Heart left ventricle (tissue), 16 donors: Measurements from ENCODE around the gene RBMS3. TPM values are rescaled to one million over a fixed set of nuclear protein-coding genes. Genes with fewer than 3 reads are reported as not detected.

Source experiments
- ATAC-seq, 4 donors: fragments of 200-7000 bp; cut with Tn5 transposase; one replicate each; pipeline ENCODE4 v1.9.1; 2020 to 2022; ENCODE audit warnings: moderate library complexity in 4 of 4, mild to moderate bottlenecking in 3 of 4, moderate number of reproducible peaks in 1 of 4
- DNase-seq, 5 donors: peaks; one replicate each; pipeline ENCODE4 v3.0.0-alpha.2; 2020
- H3K27ac ChIP-seq, 12 donors: fragments of 200-600 bp; sonication (generic) in 4 of 12; one replicate each; pipeline versions ENCODE4 v1.5.0 to v1.8.0; 2016 to 2022; ENCODE audit warnings: mild to moderate bottlenecking in 2 of 12
- H3K27me3 ChIP-seq, 9 donors: fragments of 200-600 bp; sonication (generic) in 2 of 9; one replicate each; pipeline versions ENCODE4 v1.5.1 to v1.8.0; 2016 to 2022; ENCODE audit warnings: mild to moderate bottlenecking in 3 of 9
- H3K36me3 ChIP-seq, 9 donors: fragments of 200-600 bp; sonication (generic) in 2 of 9; one replicate each; pipeline versions ENCODE4 v1.5.0 to v1.8.0; 2018 to 2022; ENCODE audit warnings: mild to moderate bottlenecking in 2 of 9
- H3K4me1 ChIP-seq, 12 donors: fragments of 200-600 bp; sonication (generic) in 4 of 12; one replicate each; pipeline versions ENCODE4 v1.5.0 to v1.8.0; 2016 to 2022; ENCODE audit warnings: mild to moderate bottlenecking in 3 of 12
- H3K4me3 ChIP-seq, 12 donors: fragments of 200-600 bp; sonication (generic) in 4 of 12; one replicate each; pipeline versions ENCODE4 v1.5.0 to v1.8.0; 2017 to 2022; ENCODE audit warnings: mild to moderate bottlenecking in 9 of 12, moderate library complexity in 4 of 12
- H3K9me3 ChIP-seq, 12 donors: fragments of 200-600 bp; sonication (generic) in 4 of 12; one replicate each; pipeline versions ENCODE4 v1.5.0 to v1.8.0; 2016 to 2022; ENCODE audit warnings: mild to moderate bottlenecking in 1 of 12
- CTCF ChIP-seq, 12 donors: fragments of 200-600 bp; sonication (generic) in 4 of 12; IDR thresholded peaks; one replicate each; pipeline versions ENCODE4 v1.5.0 to v1.8.0; 2018 to 2022; ENCODE audit warnings: antibody characterized with exemption in 12 of 12, mild to moderate bottlenecking in 5 of 12
- POLR2A ChIP-seq, 2 donors: fragments of 450-650 bp; IDR thresholded peaks; one replicate each; pipeline ENCODE4 v1.6.1; 2017; ENCODE audit warnings: antibody characterized with exemption in 2 of 2, mild to moderate bottlenecking in 2 of 2, moderate library complexity in 2 of 2
- WGBS, 4 donors: extraction: QIAGEN DNeasy Blood & Tissue Kit in 2 of 4; methylation state at CpG; one replicate each; pipeline versions ENCODE4 v1.1.5 to v1.1.7; 2013 to 2018; 5-methylcytosine and 5-hydroxymethylcytosine counted together
- intact Hi-C, 10 donors: fragments of 100-400 bp; cut with DNase I; formaldehyde crosslinking; loops; one replicate each; pipeline versions ENCODE4 v1.11.1 to v1.14.2; 2022
- polyA plus RNA-seq, 2 donors: library from polyadenylated mRNA; stranded (reverse); fragments of 200-250 nt; gene quantifications; one replicate each; pipeline ENCODE4 v1.2.3, GENCODE V29; 2013
- total RNA-seq, 9 donors: library from RNA; depleted of rRNA in 2 of 9; stranded (reverse); fragments of >200 nt in 2 of 9; fragmentation: NEBNext Ultra II Directional in 3 of 9; extraction: Animal tissue kit (Norgen Biotek cat#: 25700) in 3 of 9; gene quantifications; one replicate each; pipeline versions ENCODE4 v1.1.0 to v1.2.4, GENCODE V29; 2016 to 2023
- donor health status: ischemic (EF 13 %, LVEDD 7.1; RV severe dilation, severe dysfunction).
- donor health status: healthy with polysubstance abuse.
- donor health status: DM: no; HTN: yes; CAD: no.
- donor health status: DM: no; HTN: no; CAD: no.
- donor health status: ischemic (EF 25% LVEDD 6.9; RV normal size, moderate dysfunction).
- donor health status: ischemic (EF 25% LVEDD 5.7; RV mildly dilated, moderate dysfunction).
- donor health status: healthy.
- donor health status: DM: yes; HTN: yes; CAD: no.
- donor health status: ischemic (EF 35%, LVEDD 5.7; RV mildly dilated, moderate dysfunction).
- donor health status: nonischemic (EF 11% LVEDD 7.7; RV severe dilation, severe dysfunction).
- donor health status: DM: yes; HTN: yes; CAD: no.
- donor health status: PGD.
- donor health status: ischemic (EF 29% LVEDD 5.4; RV normal size, mild dysfunction).
- donor health status: nonischemic (EF 23%, LVEDD 6.1; RV moderate dilation, normal function).

Gene RBMS3
- total and polyA plus RNA-seq, 11 donors = 4.8 to 35.6 (median 26.1) TPM

- Histone ChIP-seq H3K9me3 (no peaks in the 10 kb centered on the region), H3K4me1 (peaks cover 0 to 18% (median 0%) of the 10 kb centered on the region in 12 donors), H3K27me3 (no peaks in the 10 kb centered on the region), H3K4me3 (no peak overlapping the region), H3K36me3 (peaks cover 0 to 7% (median 0%) of the 10 kb centered on the region in 9 donors), H3K27ac (no peak overlapping the region)
- ATAC-seq (no peak), DNase-seq (no peak)
- intact Hi-C loops = no loop called here
- no peak for TF ChIP-seq POLR2A (IDR thresholded peaks at IDR 0.05)
- TF ChIP-seq CTCF (IDR thresholded peaks at IDR 0.05) = no peak
Measured at GRCh38 chr3:29826712-29827111, 545.8 kb downstream of the RBMS3 start.

GRCh38 chr3:29827756-29828155, 546.9 kb downstream of the RBMS3 start:
- no peak overlapping the region for H3K4me3 ChIP-seq
- no peaks in the 10 kb centered on the region for H3K27me3 ChIP-seq
- intact Hi-C loops = no loop called here

GRCh38 chr3:29829340-29829739, 548.5 kb downstream of the RBMS3 start:
- TF ChIP-seq POLR2A (IDR thresholded peaks at IDR 0.05) (no peak), CTCF (IDR thresholded peaks at IDR 0.05) (no peak)
- DNase-seq (no peak), ATAC-seq (no peak)
- Histone ChIP-seq H3K27me3 (no peaks in the 10 kb centered on the region), H3K4me3 (no peak overlapping the region), H3K4me1 (peaks cover 0 to 15% (median 0%) of the 10 kb centered on the region in 12 donors), H3K9me3 (peaks cover 0 to 18% (median 1%) of the 10 kb centered on the region in 12 donors), H3K36me3 (peaks cover 0 to 7% (median 0%) of the 10 kb centered on the region in 9 donors), H3K27ac (no peak overlapping the region)
- WGBS, 4 donors = 91 to 95% (median 93%) methylated on average over 3 of the region's 3 CpGs
- intact Hi-C loops = no loop called here

More at GRCh38 chr3:29827756-29828155, 546.9 kb downstream of the RBMS3 start:
- Histone ChIP-seq H3K36me3 (peaks cover 0 to 7% (median 0%) of the 10 kb centered on the region in 9 donors), H3K27ac (no peak overlapping the region), H3K4me1 (peaks cover 0 to 15% (median 0%) of the 10 kb centered on the region in 12 donors), H3K9me3 (peaks cover 0 to 2% (median 0%) of the 10 kb centered on the region in 12 donors)
- ATAC-seq (no peak), DNase-seq (no peak)
- TF ChIP-seq CTCF (IDR thresholded peaks at IDR 0.05) (no peak), POLR2A (IDR thresholded peaks at IDR 0.05) (no peak)

- peaks cover 0 to 5% (median 0%) of the 10 kb centered on the region in 9 donors for H3K36me3 ChIP-seq
- TF ChIP-seq POLR2A (IDR thresholded peaks at IDR 0.05) (no peak), CTCF (IDR thresholded peaks at IDR 0.05) (no peak)
- DNase-seq (no peak), ATAC-seq (no peak)
- H3K4me1 ChIP-seq = peaks cover 0 to 16% (median 2%) of the 10 kb centered on the region in 12 donors
- H3K27me3 ChIP-seq = no peaks in the 10 kb centered on the region
- no peak overlapping the region for H3K4me3 ChIP-seq
- no peak overlapping the region for H3K27ac ChIP-seq
- 50 to 71% (median 64%) methylated on average over 2 of the region's 2 CpGs for WGBS, 4 donors
- H3K9me3 ChIP-seq = peaks cover 0 to 17% (median 2%) of the 10 kb centered on the region in 12 donors
- intact Hi-C loops = loop anchor here in 1 of 10 donors (5.0 kb wide), 1 partner anchor 73 kb away; no protein-coding TSS in a partner anchor
Measured at GRCh38 chr3:29850641-29851040, 569.8 kb downstream of the RBMS3 start.
